AML-193 (cell line): ENCODE results near the gene RELT.

Source experiments
- DNase-seq, 2 experiments: peaks; one replicate each; lab custom pipeline; 2025; lab: John Stamatoyannopoulos, UW

Gene RELT

GRCh38 chr11:73375830-73376159, 404 bp upstream of the RELT start:
- no peak for DNase-seq

GRCh38 chr11:73376803-73377629, 817 bp downstream of the RELT start:
- peak; percentile 88 to 89 for DNase-seq

- no peak for DNase-seq
These were observed 3.1 kb downstream of the RELT start for GRCh38 chr11:73379189-73379880.

- DNase-seq = no peak
These were observed 4.1 kb downstream of the RELT start for GRCh38 chr11:73380331-73380730.

- no peak for DNase-seq
These were observed 4.8 kb downstream of the RELT start for GRCh38 chr11:73380897-73381410.

- peak; percentile 24 to 54 for DNase-seq
These were observed 5.4 kb downstream of the RELT start for GRCh38 chr11:73381589-73381988.

- DNase-seq = no peak
These were observed 6.0 kb downstream of the RELT start for GRCh38 chr11:73382183-73382582.

GRCh38 chr11:73382747-73383146, 6.5 kb downstream of the RELT start:
- no peak for DNase-seq

- no peak for DNase-seq
These were observed 7.3 kb downstream of the RELT start for GRCh38 chr11:73383249-73384124.

- no peak for DNase-seq
These were observed 7.9 kb downstream of the RELT start for GRCh38 chr11:73384125-73384441.

GRCh38 chr11:73384531-73384871, 8.3 kb downstream of the RELT start:
- DNase-seq = no peak

- peak; percentile 83 to 89 for DNase-seq
These were observed 8.9 kb downstream of the RELT start for GRCh38 chr11:73384872-73385689.

- peak; percentile 23 to 40 for DNase-seq
These were observed 9.8 kb downstream of the RELT start for GRCh38 chr11:73386016-73386415.

GRCh38 chr11:73386546-73386945, 10.3 kb downstream of the RELT start:
- DNase-seq = no peak

- no peak for DNase-seq
These were observed 11.5 kb downstream of the RELT start for GRCh38 chr11:73387594-73388264.

- peak; percentile 83 to 89 for DNase-seq
These were observed 12.3 kb downstream of the RELT start for GRCh38 chr11:73388265-73389133.

GRCh38 chr11:73389134-73389525, 12.9 kb downstream of the RELT start:
- DNase-seq = no peak

GRCh38 chr11:73389916-73390315, 13.7 kb downstream of the RELT start:
- DNase-seq = no peak

- no peak for DNase-seq
These were observed 14.7 kb downstream of the RELT start for GRCh38 chr11:73390601-73391565.
